DOHH2 (cell line): ENCODE data around the gene GAS2L1.

Experiments
- CTCF ChIP-seq: fragments of 200-600 bp; sonication (generic); IDR thresholded peaks from one replicate; pipeline ENCODE4 v1.5.1; 2014; ENCODE audit warnings: antibody characterized with exemption, mild to moderate bottlenecking, low read depth, low read length; ENCODE audit not compliant: poor library complexity, severe bottlenecking
- EZH2phosphoT487 ChIP-seq: fragments of 200-600 bp; sonication (generic); IDR thresholded peaks from 2 replicates; pipeline ENCODE4 v1.6.1; 2017; ENCODE audit warnings: borderline replicate concordance, mild to moderate bottlenecking, antibody characterized with exemption, low read length, moderate library complexity, mixed read lengths

DNA sequence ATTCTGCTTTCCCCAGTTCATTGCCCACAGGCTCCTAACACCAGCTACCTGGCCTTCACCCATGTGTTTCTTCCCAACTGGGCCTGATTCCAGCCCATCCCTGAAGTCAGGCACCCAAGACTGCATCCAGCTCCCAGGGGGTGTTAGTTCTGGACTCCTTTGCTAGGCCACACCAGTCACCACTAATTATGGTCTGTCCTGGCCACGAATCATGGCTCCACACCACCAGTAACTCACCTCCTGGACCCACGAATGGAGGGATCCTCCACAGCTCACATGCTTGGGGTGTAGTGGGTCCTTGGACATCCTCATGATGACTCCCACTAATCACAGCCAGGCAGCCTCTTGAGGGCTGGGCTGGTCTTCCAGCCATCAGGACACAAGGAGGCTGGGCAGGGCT lies 12.6 kb downstream of the GAS2L1 start:
- no peak for TF ChIP-seq CTCF
- no peak for TF ChIP-seq EZH2phosphoT487
